GM21619 (cell line): ENCODE results near the gene ELF3.
"Not testable (repeated sequence)": the region's sequence is repeated elsewhere in the genome, so short reads cannot be mapped to it uniquely, and the experiment has no call there.

ENCODE experiments used
- ATAC-seq: cut with Tn5 transposase; IDR thresholded peaks from one replicate; pipeline ENCODE4 v1.9.1; 2021; ENCODE audit not compliant: unreplicated experiment

Gene ELF3

GRCh38 chr1:202064889-202065312 is 54.5 kb downstream of the ELF3 start:
- ATAC-seq = not testable (repeated sequence)
